Keratinocyte (primary cell): Measurements from ENCODE around the gene GPBP1.

Experiments used
- CTCF ChIP-seq, 3 experiments: IDR thresholded peaks in 1 of 3; conservative IDR thresholded peaks in 1 of 3; optimal IDR thresholded peaks in 1 of 3; 2 replicates in 2 of 3; 3 replicates in 1 of 3; pipeline versions ENCODE3 to v1.5.1; 2011; ENCODE audit warnings: low read length in 3 of 3, mild to moderate bottlenecking in 3 of 3, moderate library complexity in 2 of 3, control low read depth in 1 of 3, inconsistent platforms in 1 of 3; ENCODE audit not compliant: insufficient read depth in 2 of 3; ENCODE audit errors: extremely low read depth in 1 of 3
- EZH2 ChIP-seq: IDR thresholded peaks from one replicate; pipeline ENCODE4 v1.6.1; 2012; ENCODE audit warnings: inconsistent platforms, mild to moderate bottlenecking, low read length, moderate library complexity

- peak; percentile 72 to 76 (median 74) for TF ChIP-seq CTCF (optimal IDR thresholded peaks at IDR 0.05 in 1 of 3, IDR thresholded peaks at IDR 0.05 in 1 of 3, conservative IDR thresholded peaks at IDR 0.05 in 1 of 3; ENCODE audit: extremely low read depth in 1 of 3, insufficient read depth in 2 of 3, low read length in 3 of 3)
- no peak for TF ChIP-seq EZH2
Measured at GRCh38 chr5:57298295-57298984, 124.6 kb downstream of the GPBP1 start.
